H9 (cell line): ENCODE results near the gene TMBIM6. TPM values are rescaled to one million over a fixed set of nuclear protein-coding genes. Genes with fewer than 3 reads are reported as not detected.

Experiments used
- DNase-seq: peaks from one replicate; pipeline ENCODE4 v3.0.0-alpha.2; 2017
- H2AFZ ChIP-seq: one replicate; pipeline ENCODE4 v1.6.1; 2013; ENCODE audit warnings: mild to moderate bottlenecking, low read length, control low read depth, moderate library complexity
- H2AK5ac ChIP-seq: 2 replicates; pipeline ENCODE4 v1.6.1; 2013; ENCODE audit warnings: low read length, control low read depth, mixed read lengths; ENCODE audit not compliant: insufficient read length
- H2BK120ac ChIP-seq: one replicate; pipeline ENCODE4 v1.6.1; 2013; ENCODE audit warnings: low read depth, mild to moderate bottlenecking, low read length, control low read depth, inconsistent platforms; ENCODE audit not compliant: poor library complexity, severe bottlenecking
- H2BK12ac ChIP-seq: 2 replicates; pipeline ENCODE4 v1.6.1; 2013; ENCODE audit warnings: low read length, control low read depth, mixed read lengths, low read depth; ENCODE audit not compliant: insufficient read length
- H2BK15ac ChIP-seq: 2 replicates; pipeline ENCODE4 v1.6.1; 2013; ENCODE audit warnings: low read depth, low read length, control low read depth
- H2BK20ac ChIP-seq: one replicate; pipeline ENCODE4 v1.6.1; 2013; ENCODE audit warnings: low read depth, mild to moderate bottlenecking, low read length, control low read depth, inconsistent platforms; ENCODE audit not compliant: poor library complexity, severe bottlenecking
- H2BK5ac ChIP-seq: 2 replicates; pipeline ENCODE4 v1.6.1; 2013; ENCODE audit warnings: low read length, control low read depth, mixed read lengths; ENCODE audit not compliant: insufficient read length
- H3K14ac ChIP-seq: 2 replicates; pipeline ENCODE4 v1.6.1; 2013; ENCODE audit warnings: low read length, control low read depth; ENCODE audit not compliant: insufficient read depth
- H3K18ac ChIP-seq: 2 replicates; pipeline ENCODE4 v1.6.1; 2013; ENCODE audit warnings: low read depth, mild to moderate bottlenecking, mixed read lengths, low read length, control low read depth; ENCODE audit not compliant: insufficient read length
- H3K23ac ChIP-seq: 2 replicates; pipeline ENCODE4 v1.6.1; 2013; ENCODE audit warnings: low read length, control low read depth, mixed read lengths, low read depth; ENCODE audit not compliant: insufficient read length
- H3K23me2 ChIP-seq: 2 replicates; pipeline ENCODE4 v1.6.1; 2013; ENCODE audit warnings: low read depth, mild to moderate bottlenecking, mixed read lengths, low read length, control low read depth; ENCODE audit not compliant: insufficient read length, poor library complexity, severe bottlenecking
- H3K27ac ChIP-seq: 2 replicates; pipeline ENCODE4 v1.5.1; 2013; ENCODE audit warnings: low read length, control low read depth, mixed read lengths, low read depth; ENCODE audit not compliant: insufficient read length
- H3K27me3 ChIP-seq: 2 replicates; pipeline ENCODE4 v1.6.1; 2013; ENCODE audit warnings: low read length, control low read depth, inconsistent platforms; ENCODE audit not compliant: insufficient read depth
- H3K4ac ChIP-seq: 2 replicates; pipeline ENCODE4 v1.6.1; 2013; ENCODE audit warnings: low read depth, mild to moderate bottlenecking, control low read depth, inconsistent platforms, low read length, moderate library complexity
- H3K4me1 ChIP-seq: 2 replicates; pipeline ENCODE4 v1.6.1; 2013; ENCODE audit warnings: low read length, control low read depth, inconsistent platforms; ENCODE audit not compliant: insufficient read depth
- H3K4me2 ChIP-seq: 2 replicates; pipeline ENCODE4 v1.6.1; 2013; ENCODE audit warnings: low read length, control low read depth, mixed read lengths; ENCODE audit not compliant: insufficient read length, insufficient read depth
- H3K56ac ChIP-seq: 2 replicates; pipeline ENCODE4 v1.6.1; 2013; ENCODE audit warnings: low read depth, mild to moderate bottlenecking, mixed read lengths, low read length, control low read depth; ENCODE audit not compliant: insufficient read length
- H3K79me1 ChIP-seq: 2 replicates; pipeline ENCODE4 v1.6.1; 2013; ENCODE audit warnings: low read depth, mild to moderate bottlenecking, moderate library complexity, low read length, control low read depth, inconsistent platforms; ENCODE audit not compliant: insufficient read depth, poor library complexity, severe bottlenecking
- H3K79me2 ChIP-seq: 2 replicates; pipeline ENCODE4 v1.6.1; 2013; ENCODE audit warnings: low read length, control low read depth, inconsistent platforms; ENCODE audit not compliant: insufficient read depth
- H3K9ac ChIP-seq: 2 replicates; pipeline ENCODE4 v1.6.1; 2013; ENCODE audit warnings: low read length, control low read depth, mixed read lengths; ENCODE audit not compliant: insufficient read length; ENCODE audit errors: extremely low read depth
- H3K9me3 ChIP-seq: one replicate; pipeline ENCODE4 v1.6.1; 2013; ENCODE audit warnings: low read depth, low read length, inconsistent platforms; ENCODE audit not compliant: control insufficient read depth
- H3T11ph ChIP-seq: one replicate; pipeline ENCODE4 v1.6.1; 2013; ENCODE audit warnings: mild to moderate bottlenecking, low read length, control low read depth, inconsistent platforms
- H4K20me1 ChIP-seq: one replicate; pipeline ENCODE4 v1.6.1; 2013; ENCODE audit not compliant: control insufficient read depth, insufficient read length, insufficient read depth
- H4K5ac ChIP-seq: 2 replicates; pipeline ENCODE4 v1.6.1; 2013; ENCODE audit warnings: low read depth, mild to moderate bottlenecking, mixed read lengths, low read length, control low read depth; ENCODE audit not compliant: insufficient read length
- H4K8ac ChIP-seq: replicated peaks from 2 replicates; pipeline ENCODE4 v1.6.1; 2013; ENCODE audit warnings: low read length, control low read depth, mixed read lengths, low read depth; ENCODE audit not compliant: insufficient read length
- H4K91ac ChIP-seq: 2 replicates; pipeline ENCODE4 v1.6.1; 2013; ENCODE audit warnings: low read depth, mild to moderate bottlenecking, moderate library complexity, mixed read lengths, low read length, control low read depth; ENCODE audit not compliant: insufficient read length
- H3K27ac Mint-ChIP-seq, 3 experiments: 2 replicates in 2 of 3; 3 replicates in 1 of 3; pipeline ENCODE4 v1.8.0; 2020 to 2021; ENCODE audit warnings: mixed read lengths in 3 of 3, mild to moderate bottlenecking in 1 of 3, moderate library complexity in 1 of 3
- H3K27me3 Mint-ChIP-seq: 2 replicates; pipeline ENCODE4 v1.8.0; 2021; ENCODE audit warnings: low read depth, mild to moderate bottlenecking, moderate library complexity, mixed read lengths
- H3K36me3 Mint-ChIP-seq, 3 experiments: 2 replicates in 2 of 3; 3 replicates in 1 of 3; pipeline ENCODE4 v1.8.0; 2020 to 2021; ENCODE audit warnings: low read depth in 3 of 3, mixed read lengths in 3 of 3; ENCODE audit not compliant: insufficient read depth in 1 of 3
- H3K4me1 Mint-ChIP-seq, 2 experiments: 2 replicates each; pipeline ENCODE4 v1.8.0; 2020; ENCODE audit warnings: mixed read lengths in 2 of 2
- H3K4me3 Mint-ChIP-seq, 2 experiments: 2 replicates in 1 of 2; 3 replicates in 1 of 2; pipeline ENCODE4 v1.8.0; 2020 to 2021; ENCODE audit warnings: mild to moderate bottlenecking in 2 of 2, mixed read lengths in 2 of 2, moderate library complexity in 1 of 2
- H3K9me3 Mint-ChIP-seq, 2 experiments: 2 replicates in 1 of 2; 3 replicates in 1 of 2; pipeline ENCODE4 v1.8.0; 2020; ENCODE audit warnings: mild to moderate bottlenecking in 2 of 2, mixed read lengths in 2 of 2, moderate library complexity in 1 of 2
- CTCF ChIP-seq: fragments of 200-600 bp; sonication (generic); conservative IDR thresholded peaks from 3 replicates; pipeline ENCODE4 v1.8.0; 2021; ENCODE audit warnings: antibody characterized with exemption, mild to moderate bottlenecking
- WGBS: extraction: QIAGEN DNeasy Blood & Tissue Kit; methylation state at CpG from one replicate; pipeline ENCODE4 v1.1.7; 2013; ENCODE audit warnings: missing lambda C conversion rate, low lambda C conversion rate, mixed read lengths; ENCODE audit not compliant: insufficient read length; ENCODE audit errors: extremely low coverage; 5-methylcytosine and 5-hydroxymethylcytosine counted together
- long read RNA-seq: library from polyadenylated mRNA; unstranded; transcript quantifications from one replicate; pipeline ENCODE4 v2.0.0, GENCODE V29; 2020
- total RNA-seq: library from RNA; stranded (reverse); gene quantifications from 2 replicates; pipeline ENCODE4 v1.2.1, GENCODE V29; 2021

Gene TMBIM6
- total RNA-seq = 362 and 373 TPM in 2 replicates
- long read RNA-seq, transcript TMBIM6-217 (11 exons, 2,771 nt) = minor isoform, 10 of 1,214 reads
- long read RNA-seq, transcript TMBIM6-219 (3 exons, 484 nt) = minor isoform, 7 of 1,214 reads
- long read RNA-seq, transcript TMBIM6-202 (9 exons, 2,598 nt) = minor isoform, 16 of 1,214 reads
- long read RNA-seq, transcript TMBIM6-201 (10 exons, 2,836 nt) = major isoform, 1,040 of 1,214 reads
- long read RNA-seq, partial matches to known transcripts = 58 of 1,214 reads
- long read RNA-seq, other reads (novel, unspliced or antisense) = 74 of 1,214 reads

- H2AFZ ChIP-seq = peak within 1 kb of the TSS; percentile 75
- H3K79me2 ChIP-seq = peaks cover 30% of the 10 kb centered on the region
- peak within 1 kb of the TSS; percentile 28 for H4K8ac ChIP-seq
- H2AK5ac ChIP-seq = no peak within 1 kb of the TSS
- H3K9ac ChIP-seq = peak within 1 kb of the TSS; percentile 99
- peak; percentile 100 for DNase-seq
- peak within 1 kb of the TSS; percentile 79 for H3K4me2 ChIP-seq
- WGBS = no CpG with 5 or more reads among the region's 50 CpGs
- H4K5ac ChIP-seq = no peak within 1 kb of the TSS
- H3K14ac ChIP-seq = peak within 1 kb of the TSS; percentile 93
- no peak within 1 kb of the TSS for H2BK12ac ChIP-seq
- H3K23ac ChIP-seq = no peak within 1 kb of the TSS
- H4K20me1 ChIP-seq = no peaks in the 10 kb centered on the region
- H2BK15ac ChIP-seq = no peak within 1 kb of the TSS
- peak within 1 kb of the TSS; percentile 91 to 96 for H3K4me3 Mint-ChIP-seq
- no peaks in the 10 kb centered on the region for H3K4me1 ChIP-seq
- H3K18ac ChIP-seq = peak within 1 kb of the TSS; percentile 98
- peak; percentile 96 for TF ChIP-seq CTCF
- H3K4ac ChIP-seq = no peak within 1 kb of the TSS
- H2BK120ac ChIP-seq = peak within 1 kb of the TSS; percentile 40
- H3K56ac ChIP-seq = no peak within 1 kb of the TSS
- H2BK5ac ChIP-seq = peak within 1 kb of the TSS; percentile 89
- no peak within 1 kb of the TSS for H2BK20ac ChIP-seq
- H3K23me2 ChIP-seq = peaks cover 3% of the 10 kb centered on the region
- H3K9me3 Mint-ChIP-seq = no peaks in the 10 kb centered on the region; a peak in 1 of 5 replicates
- no peaks in the 10 kb centered on the region for H3K27me3 ChIP-seq
- peaks cover 25 to 29% of the 10 kb centered on the region in 2 experiments for H3K4me1 Mint-ChIP-seq
- peaks cover 0 to 15% (median 11%) of the 10 kb centered on the region in 3 experiments; a peak in 4 of 7 replicates for H3K36me3 Mint-ChIP-seq
- H3K9me3 ChIP-seq = no peaks in the 10 kb centered on the region
- no peaks in the 10 kb centered on the region for H3K79me1 ChIP-seq
- H3K27ac Mint-ChIP-seq = peak within 1 kb of the TSS; percentile 99 to 100 (median 99)
- peaks cover 2% of the 10 kb centered on the region; the same call in 1 of the 2 replicates for H3K27me3 Mint-ChIP-seq
- no peak within 1 kb of the TSS for H3T11ph ChIP-seq
- no peak within 1 kb of the TSS for H4K91ac ChIP-seq
- H3K27ac ChIP-seq = peak within 1 kb of the TSS; percentile 94
Measured at GRCh38 chr12:49740930-49741881, at the start of gene TMBIM6. Gene TMBIM6 (plus strand): TSS chr12:49741557. CDS start chr12:49752494, 10,937 bp downstream.
